ENCODE measurements around the gene LHX8. TPM values are rescaled to one million over a fixed set of nuclear protein-coding genes. Genes with fewer than 3 reads are reported as not detected.
A peak's percentile ranks its signal among the peaks of the same experiment; 100 is the strongest.

LHX8 gene
- total RNA-seq, 1 experiment from 2014 or later, result not detected

GRCh38 chr1:75129983-75130789 lies 4.0 kb upstream of the LHX8 start:
- DNase-seq, result peak; percentile 50
- peaks cover 3% of the 10 kb centered on the region; the same call in 1 of the 2 replicates for H3K4me1 ChIP-seq (ENCODE audit: insufficient read depth, low read length)
- Mint-ChIP-seq H3K4me3 (peak overlapping the region; percentile 41 to 79), H3K27me3 (ENCODE audit: low read depth) (peaks cover 93% of the 10 kb centered on the region), H3K27ac (no peak overlapping the region), H3K4me1 (peaks cover 57 to 69% of the 10 kb centered on the region in 2 experiments), H3K9me3 (peaks cover 2 to 12% of the 10 kb centered on the region in 2 experiments; a peak in 1 of 5 replicates), H3K36me3 (ENCODE audit: insufficient read depth in 1 of 3, low read depth in 3 of 3) (peaks cover 0 to 1% (median 0%) of the 10 kb centered on the region in 3 experiments; a peak in 1 of 7 replicates)
- H3K23me2 ChIP-seq (ENCODE audit: insufficient read length, low read depth, low read length, poor library complexity, severe bottlenecking), result peaks cover 32% of the 10 kb centered on the region
- H3K9me3 ChIP-seq (ENCODE audit: control insufficient read depth, low read depth, low read length), result no peaks in the 10 kb centered on the region
- no peak overlapping the region for H3T11ph ChIP-seq (ENCODE audit: low read length)
- no peak overlapping the region for H3K23ac ChIP-seq (ENCODE audit: insufficient read length, low read depth, low read length)
- H3K79me2 ChIP-seq (ENCODE audit: insufficient read depth, low read length), result no peaks in the 10 kb centered on the region
- no peak overlapping the region for H4K5ac ChIP-seq (ENCODE audit: insufficient read length, low read depth, low read length)
- H4K8ac ChIP-seq (replicated peaks; ENCODE audit: insufficient read length, low read depth, low read length), result no peak overlapping the region
- H3K14ac ChIP-seq (ENCODE audit: insufficient read depth, low read length), result no peak overlapping the region
- H2BK20ac ChIP-seq (ENCODE audit: low read depth, low read length, poor library complexity, severe bottlenecking), result no peak overlapping the region
- no peaks in the 10 kb centered on the region for H3K79me1 ChIP-seq (ENCODE audit: insufficient read depth, low read depth, low read length, poor library complexity, severe bottlenecking)
- no peak overlapping the region for H2BK12ac ChIP-seq (ENCODE audit: insufficient read length, low read depth, low read length)
- H3K27ac ChIP-seq (ENCODE audit: insufficient read length, low read depth, low read length), result no peak overlapping the region
- no peaks in the 10 kb centered on the region for H4K20me1 ChIP-seq (ENCODE audit: control insufficient read depth, insufficient read depth, insufficient read length)
- H3K56ac ChIP-seq (ENCODE audit: insufficient read length, low read depth, low read length), result no peak overlapping the region
- no peak overlapping the region for H3K4ac ChIP-seq (ENCODE audit: low read depth, low read length)
- H2AFZ ChIP-seq (ENCODE audit: low read length), result no peak overlapping the region
- no peak overlapping the region for H2BK5ac ChIP-seq (ENCODE audit: insufficient read length, low read length)
- WGBS (ENCODE audit: extremely low coverage, insufficient read length, low lambda C conversion rate), result no CpG with 5 or more reads among the region's 40 CpGs
- H2BK15ac ChIP-seq (ENCODE audit: low read depth, low read length), result no peak overlapping the region
- no peak overlapping the region for H2BK120ac ChIP-seq (ENCODE audit: low read depth, low read length, poor library complexity, severe bottlenecking)
- no peak overlapping the region for H3K9ac ChIP-seq (ENCODE audit: extremely low read depth, insufficient read length, low read length)
- peak overlapping the region; percentile 58 for H3K4me2 ChIP-seq (ENCODE audit: insufficient read depth, insufficient read length, low read length)
- TF ChIP-seq CTCF (conservative IDR thresholded peaks at IDR 0.05), result no peak
- no peak overlapping the region for H4K91ac ChIP-seq (ENCODE audit: insufficient read length, low read depth, low read length)
- H3K18ac ChIP-seq (ENCODE audit: insufficient read length, low read depth, low read length), result no peak overlapping the region
- H3K27me3 ChIP-seq (ENCODE audit: insufficient read depth, low read length), result peaks cover 73% of the 10 kb centered on the region
- H2AK5ac ChIP-seq (ENCODE audit: insufficient read length, low read length), result no peak overlapping the region

Measured in H9 (cell line).